K562 (cell line): Measurements from ENCODE around the gene RAB6A.

Experiments
- ZNF217 ChIP-seq: sonication (generic); formaldehyde crosslinking; IDR thresholded peaks from 2 replicates; pipeline ENCODE4 v1.8.0; 2022; ENCODE audit warnings: mild to moderate bottlenecking, missing genetic modification reagents
- ZNF77 ChIP-seq: fragments of 250-450 bp; sonication (Bioruptor Pico); IDR thresholded peaks from 2 replicates; pipeline ENCODE4 v1.5.0; 2020
- TF ChIP-seq, protein P1 (sequence below): sonication (generic); formaldehyde crosslinking; IDR thresholded peaks from 2 replicates; pipeline ENCODE4 v1.8.1; 2023; ENCODE audit warnings: missing genetic modification reagents, mild to moderate bottlenecking, borderline replicate concordance
- TF ChIP-seq, protein P2 (sequence below): sonication (generic); formaldehyde crosslinking; IDR thresholded peaks from 2 replicates; pipeline ENCODE4 v1.4.0; 2020; ENCODE audit warnings: mild to moderate bottlenecking, missing genetic modification reagents
- TF ChIP-seq, protein P3 (sequence below): fragments of 450-650 bp; formaldehyde crosslinking; IDR thresholded peaks from 2 replicates; pipeline ENCODE4 v1.4.0; 2022; ENCODE audit warnings: missing genetic modification characterization
- TF ChIP-seq, protein P4 (sequence below), 3 experiments: IDR thresholded peaks in 2 of 3; conservative IDR thresholded peaks in 1 of 3; 2 replicates each; pipeline ENCODE4 v1.5.1; 2011 to 2012; ENCODE audit warnings: low read length in 3 of 3, mild to moderate bottlenecking in 3 of 3, control low read depth in 2 of 3, improper control_type of control experiment in 1 of 3, inconsistent platforms in 1 of 3, low read depth in 1 of 3, mixed read lengths in 1 of 3, moderate library complexity in 1 of 3; ENCODE audit not compliant: insufficient read depth in 2 of 3

DNA sequence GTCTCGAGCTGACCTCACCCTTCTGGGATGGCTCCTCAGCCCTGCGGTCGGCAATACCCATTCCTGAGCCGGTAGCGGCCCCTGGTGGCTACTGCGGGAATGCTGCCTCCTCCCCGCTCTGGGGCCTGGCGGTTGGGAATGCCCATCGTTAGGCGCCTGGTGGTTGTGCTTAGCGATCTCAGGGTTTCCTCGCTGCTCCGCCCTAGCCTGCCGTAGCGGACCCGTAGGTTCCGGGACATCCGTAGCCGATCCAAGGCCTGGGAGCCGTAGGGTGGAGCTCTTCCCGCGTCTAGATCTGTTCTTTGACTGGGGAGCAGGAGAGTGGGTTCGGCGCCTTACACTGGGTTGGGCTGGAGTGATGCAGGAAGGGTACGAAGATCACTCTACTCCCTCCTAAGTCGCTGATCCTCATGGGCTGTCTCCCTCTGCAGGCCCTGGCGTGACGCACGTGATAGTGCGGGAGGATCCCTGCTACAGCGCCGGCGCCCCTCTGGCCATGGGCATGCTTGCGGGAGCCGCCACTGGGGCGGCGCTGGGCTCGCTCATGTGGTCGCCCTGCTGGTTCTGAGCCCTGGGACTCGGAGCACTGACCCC, 99.7 kb downstream of the RAB6A start:
- TF ChIP-seq, protein P1, sequence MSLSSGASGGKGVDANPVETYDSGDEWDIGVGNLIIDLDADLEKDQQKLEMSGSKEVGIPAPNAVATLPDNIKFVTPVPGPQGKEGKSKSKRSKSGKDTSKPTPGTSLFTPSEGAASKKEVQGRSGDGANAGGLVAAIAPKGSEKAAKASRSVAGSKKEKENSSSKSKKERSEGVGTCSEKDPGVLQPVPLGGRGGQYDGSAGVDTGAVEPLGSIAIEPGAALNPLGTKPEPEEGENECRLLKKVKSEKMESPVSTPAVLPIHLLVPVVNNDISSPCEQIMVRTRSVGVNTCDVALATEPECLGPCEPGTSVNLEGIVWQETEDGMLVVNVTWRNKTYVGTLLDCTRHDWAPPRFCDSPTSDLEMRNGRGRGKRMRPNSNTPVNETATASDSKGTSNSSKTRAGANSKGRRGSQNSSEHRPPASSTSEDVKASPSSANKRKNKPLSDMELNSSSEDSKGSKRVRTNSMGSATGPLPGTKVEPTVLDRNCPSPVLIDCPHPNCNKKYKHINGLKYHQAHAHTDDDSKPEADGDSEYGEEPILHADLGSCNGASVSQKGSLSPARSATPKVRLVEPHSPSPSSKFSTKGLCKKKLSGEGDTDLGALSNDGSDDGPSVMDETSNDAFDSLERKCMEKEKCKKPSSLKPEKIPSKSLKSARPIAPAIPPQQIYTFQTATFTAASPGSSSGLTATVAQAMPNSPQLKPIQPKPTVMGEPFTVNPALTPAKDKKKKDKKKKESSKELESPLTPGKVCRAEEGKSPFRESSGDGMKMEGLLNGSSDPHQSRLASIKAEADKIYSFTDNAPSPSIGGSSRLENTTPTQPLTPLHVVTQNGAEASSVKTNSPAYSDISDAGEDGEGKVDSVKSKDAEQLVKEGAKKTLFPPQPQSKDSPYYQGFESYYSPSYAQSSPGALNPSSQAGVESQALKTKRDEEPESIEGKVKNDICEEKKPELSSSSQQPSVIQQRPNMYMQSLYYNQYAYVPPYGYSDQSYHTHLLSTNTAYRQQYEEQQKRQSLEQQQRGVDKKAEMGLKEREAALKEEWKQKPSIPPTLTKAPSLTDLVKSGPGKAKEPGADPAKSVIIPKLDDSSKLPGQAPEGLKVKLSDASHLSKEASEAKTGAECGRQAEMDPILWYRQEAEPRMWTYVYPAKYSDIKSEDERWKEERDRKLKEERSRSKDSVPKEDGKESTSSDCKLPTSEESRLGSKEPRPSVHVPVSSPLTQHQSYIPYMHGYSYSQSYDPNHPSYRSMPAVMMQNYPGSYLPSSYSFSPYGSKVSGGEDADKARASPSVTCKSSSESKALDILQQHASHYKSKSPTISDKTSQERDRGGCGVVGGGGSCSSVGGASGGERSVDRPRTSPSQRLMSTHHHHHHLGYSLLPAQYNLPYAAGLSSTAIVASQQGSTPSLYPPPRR (CRISPR knock-in tag), result no peak
- TF ChIP-seq, protein P2, sequence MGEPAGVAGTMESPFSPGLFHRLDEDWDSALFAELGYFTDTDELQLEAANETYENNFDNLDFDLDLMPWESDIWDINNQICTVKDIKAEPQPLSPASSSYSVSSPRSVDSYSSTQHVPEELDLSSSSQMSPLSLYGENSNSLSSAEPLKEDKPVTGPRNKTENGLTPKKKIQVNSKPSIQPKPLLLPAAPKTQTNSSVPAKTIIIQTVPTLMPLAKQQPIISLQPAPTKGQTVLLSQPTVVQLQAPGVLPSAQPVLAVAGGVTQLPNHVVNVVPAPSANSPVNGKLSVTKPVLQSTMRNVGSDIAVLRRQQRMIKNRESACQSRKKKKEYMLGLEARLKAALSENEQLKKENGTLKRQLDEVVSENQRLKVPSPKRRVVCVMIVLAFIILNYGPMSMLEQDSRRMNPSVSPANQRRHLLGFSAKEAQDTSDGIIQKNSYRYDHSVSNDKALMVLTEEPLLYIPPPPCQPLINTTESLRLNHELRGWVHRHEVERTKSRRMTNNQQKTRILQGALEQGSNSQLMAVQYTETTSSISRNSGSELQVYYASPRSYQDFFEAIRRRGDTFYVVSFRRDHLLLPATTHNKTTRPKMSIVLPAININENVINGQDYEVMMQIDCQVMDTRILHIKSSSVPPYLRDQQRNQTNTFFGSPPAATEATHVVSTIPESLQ (CRISPR knock-in tag), result no peak
- no peak for TF ChIP-seq ZNF77 (CRISPR knock-in tag)
- no peak for TF ChIP-seq ZNF217
- TF ChIP-seq, protein P3, sequence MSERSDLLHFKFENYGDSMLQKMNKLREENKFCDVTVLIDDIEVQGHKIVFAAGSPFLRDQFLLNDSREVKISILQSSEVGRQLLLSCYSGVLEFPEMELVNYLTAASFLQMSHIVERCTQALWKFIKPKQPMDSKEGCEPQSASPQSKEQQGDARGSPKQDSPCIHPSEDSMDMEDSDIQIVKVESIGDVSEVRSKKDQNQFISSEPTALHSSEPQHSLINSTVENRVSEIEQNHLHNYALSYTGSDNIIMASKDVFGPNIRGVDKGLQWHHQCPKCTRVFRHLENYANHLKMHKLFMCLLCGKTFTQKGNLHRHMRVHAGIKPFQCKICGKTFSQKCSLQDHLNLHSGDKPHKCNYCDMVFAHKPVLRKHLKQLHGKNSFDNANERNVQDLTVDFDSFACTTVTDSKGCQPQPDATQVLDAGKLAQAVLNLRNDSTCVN, result no peak
- TF ChIP-seq, protein P4, sequence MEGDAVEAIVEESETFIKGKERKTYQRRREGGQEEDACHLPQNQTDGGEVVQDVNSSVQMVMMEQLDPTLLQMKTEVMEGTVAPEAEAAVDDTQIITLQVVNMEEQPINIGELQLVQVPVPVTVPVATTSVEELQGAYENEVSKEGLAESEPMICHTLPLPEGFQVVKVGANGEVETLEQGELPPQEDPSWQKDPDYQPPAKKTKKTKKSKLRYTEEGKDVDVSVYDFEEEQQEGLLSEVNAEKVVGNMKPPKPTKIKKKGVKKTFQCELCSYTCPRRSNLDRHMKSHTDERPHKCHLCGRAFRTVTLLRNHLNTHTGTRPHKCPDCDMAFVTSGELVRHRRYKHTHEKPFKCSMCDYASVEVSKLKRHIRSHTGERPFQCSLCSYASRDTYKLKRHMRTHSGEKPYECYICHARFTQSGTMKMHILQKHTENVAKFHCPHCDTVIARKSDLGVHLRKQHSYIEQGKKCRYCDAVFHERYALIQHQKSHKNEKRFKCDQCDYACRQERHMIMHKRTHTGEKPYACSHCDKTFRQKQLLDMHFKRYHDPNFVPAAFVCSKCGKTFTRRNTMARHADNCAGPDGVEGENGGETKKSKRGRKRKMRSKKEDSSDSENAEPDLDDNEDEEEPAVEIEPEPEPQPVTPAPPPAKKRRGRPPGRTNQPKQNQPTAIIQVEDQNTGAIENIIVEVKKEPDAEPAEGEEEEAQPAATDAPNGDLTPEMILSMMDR (IDR thresholded peaks at IDR 0.05 in 2 of 3, conservative IDR thresholded peaks at IDR 0.05 in 1 of 3; ENCODE audit: insufficient read depth in 2 of 3, low read depth in 1 of 3, low read length in 3 of 3), result peak; percentile 96 to 98 (median 97)
